ENCODE results near the gene S100A11. TPM values are rescaled to one million over a fixed set of nuclear protein-coding genes. Genes with fewer than 3 reads are reported as not detected.
"Not testable (repeated sequence)": the region's sequence is repeated elsewhere in the genome, so short reads cannot be mapped to it uniquely, and the experiment has no call there.

S100A11 gene
- total RNA-seq (2022), result 364 and 408 TPM in 2 replicates
- percentile 96 among the genes with signal in this experiment for Bru-seq, nascent RNA
- BruChase-seq, experiment 1, labeled RNA remaining after a 2-hour chase, result percentile 94 among the genes with signal in this experiment
- percentile 97 among the genes with signal in this experiment for BruChase-seq, experiment 2, labeled RNA remaining after a 6-hour chase
- long read RNA-seq, transcript S100A11-201 (3 exons, 594 nt), result major isoform, 531 of 537 reads
- long read RNA-seq, partial matches to known transcripts, result 6 of 537 reads
- long read RNA-seq, other reads (novel, unspliced or antisense), result 0 of 537 reads

DNA sequence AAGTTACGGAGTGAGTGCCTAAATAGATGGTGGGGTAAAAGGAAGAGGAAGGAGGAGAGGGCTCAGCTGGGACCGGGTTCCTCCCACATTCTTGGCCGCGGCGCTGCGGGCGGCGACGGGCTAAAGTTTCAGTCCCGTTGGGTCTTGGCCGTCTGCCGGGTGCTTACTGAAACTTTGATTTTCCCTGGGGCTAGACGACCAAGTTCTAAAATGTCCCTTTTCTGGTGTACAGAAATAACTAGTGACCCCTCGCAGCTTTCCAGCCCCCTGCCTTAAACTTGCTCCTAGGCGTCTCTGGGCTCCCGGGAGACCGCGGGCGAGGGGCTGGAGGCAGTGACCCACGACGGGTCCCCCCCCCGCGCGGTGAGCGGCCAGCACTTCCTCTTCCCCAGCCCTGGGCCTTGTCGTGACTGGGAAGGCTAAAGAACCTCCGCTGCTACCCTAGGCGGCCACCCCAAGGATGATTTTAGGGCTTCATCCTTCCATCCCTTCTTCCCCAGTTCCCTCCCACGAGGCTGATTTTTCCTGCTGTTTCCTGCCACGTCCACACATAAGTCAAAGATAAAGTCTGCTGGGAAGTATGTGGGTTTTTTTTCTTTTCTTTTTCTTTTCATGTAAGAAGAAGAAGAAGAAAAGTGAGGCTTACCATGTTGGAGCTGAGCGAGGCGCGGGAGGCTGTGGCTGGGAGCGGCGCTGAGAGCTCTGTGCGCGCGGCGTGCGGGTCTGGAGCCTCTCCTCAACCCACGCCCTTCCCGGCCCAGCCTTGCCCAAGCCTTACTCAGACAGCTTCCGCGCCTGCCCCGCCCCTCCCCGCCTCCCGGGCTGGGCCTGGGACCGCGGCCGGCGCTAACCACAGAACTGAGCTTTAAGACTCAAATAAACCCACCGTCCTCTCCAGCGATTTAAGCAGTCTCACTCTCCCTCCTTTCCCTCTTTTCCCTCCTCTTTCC is at the start of gene S100A11:
TSS of gene S100A11 (minus strand) at position 738 of the 950 bp plus-strand sequence. CDS start at position 649, 89 bp downstream.
- no peaks in the 10 kb centered on the region for H3K9me3 ChIP-seq
- peaks cover 8% of the 10 kb centered on the region for H3K9me3 Mint-ChIP-seq (ENCODE audit: unreplicated experiment)
- H3K27me3 Mint-ChIP-seq (ENCODE audit: insufficient read depth, unreplicated experiment), result no peaks in the 10 kb centered on the region
- peak within 1 kb of the TSS; percentile 85 for H3K4me3 ChIP-seq (ENCODE audit: low read depth, low read length)
- H3K4me3 Mint-ChIP-seq (ENCODE audit: unreplicated experiment), result peak within 1 kb of the TSS; percentile 97
- H3K36me3 Mint-ChIP-seq (ENCODE audit: insufficient read depth, unreplicated experiment), result peaks cover 47% of the 10 kb centered on the region
- peaks cover 18% of the 10 kb centered on the region for H3K4me1 ChIP-seq
- intact Hi-C loops (cut with micrococcal nuclease; ENCODE audit: unreplicated experiment), result no loop called here
- H3K27me3 ChIP-seq (replicated peaks; ENCODE audit: control insufficient read depth, insufficient read depth, low read length), result no peaks in the 10 kb centered on the region
- POLR2A ChIA-PET, result interaction anchor here (0.5 to 2.3 kb wide), 6 partner anchors 11 to 100 kb away, joined by 3 to 16 read pairs (median 5); no protein-coding TSS in a partner anchor
- BruUV-seq (replicated peaks), result TSS peak; percentile 65
- peaks cover 7% of the 10 kb centered on the region for H3K4me1 Mint-ChIP-seq (ENCODE audit: low read depth, unreplicated experiment)
- DNase-seq, result peak; percentile 87 to 90
- CTCF ChIA-PET, result interaction anchor here (0.6 to 2.8 kb wide), 16 partner anchors 11 to 422 kb away, joined by 3 to 24 read pairs (median 4); partner anchors contain the start of gene THEM4
- TF ChIP-seq, protein P1, sequence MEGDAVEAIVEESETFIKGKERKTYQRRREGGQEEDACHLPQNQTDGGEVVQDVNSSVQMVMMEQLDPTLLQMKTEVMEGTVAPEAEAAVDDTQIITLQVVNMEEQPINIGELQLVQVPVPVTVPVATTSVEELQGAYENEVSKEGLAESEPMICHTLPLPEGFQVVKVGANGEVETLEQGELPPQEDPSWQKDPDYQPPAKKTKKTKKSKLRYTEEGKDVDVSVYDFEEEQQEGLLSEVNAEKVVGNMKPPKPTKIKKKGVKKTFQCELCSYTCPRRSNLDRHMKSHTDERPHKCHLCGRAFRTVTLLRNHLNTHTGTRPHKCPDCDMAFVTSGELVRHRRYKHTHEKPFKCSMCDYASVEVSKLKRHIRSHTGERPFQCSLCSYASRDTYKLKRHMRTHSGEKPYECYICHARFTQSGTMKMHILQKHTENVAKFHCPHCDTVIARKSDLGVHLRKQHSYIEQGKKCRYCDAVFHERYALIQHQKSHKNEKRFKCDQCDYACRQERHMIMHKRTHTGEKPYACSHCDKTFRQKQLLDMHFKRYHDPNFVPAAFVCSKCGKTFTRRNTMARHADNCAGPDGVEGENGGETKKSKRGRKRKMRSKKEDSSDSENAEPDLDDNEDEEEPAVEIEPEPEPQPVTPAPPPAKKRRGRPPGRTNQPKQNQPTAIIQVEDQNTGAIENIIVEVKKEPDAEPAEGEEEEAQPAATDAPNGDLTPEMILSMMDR (IDR thresholded peaks at IDR 0.05; ENCODE audit: insufficient read depth in 1 of 2, low read depth in 1 of 2, low read length in 1 of 2, severe bottlenecking in 1 of 2, unreplicated experiment in 1 of 2), result no peak
- H3K36me3 ChIP-seq (ENCODE audit: control insufficient read depth, insufficient read depth, low read length), result peaks cover 1% of the 10 kb centered on the region
- H3K27ac Mint-ChIP-seq (ENCODE audit: unreplicated experiment), result peak within 1 kb of the TSS; percentile 94

DNA sequence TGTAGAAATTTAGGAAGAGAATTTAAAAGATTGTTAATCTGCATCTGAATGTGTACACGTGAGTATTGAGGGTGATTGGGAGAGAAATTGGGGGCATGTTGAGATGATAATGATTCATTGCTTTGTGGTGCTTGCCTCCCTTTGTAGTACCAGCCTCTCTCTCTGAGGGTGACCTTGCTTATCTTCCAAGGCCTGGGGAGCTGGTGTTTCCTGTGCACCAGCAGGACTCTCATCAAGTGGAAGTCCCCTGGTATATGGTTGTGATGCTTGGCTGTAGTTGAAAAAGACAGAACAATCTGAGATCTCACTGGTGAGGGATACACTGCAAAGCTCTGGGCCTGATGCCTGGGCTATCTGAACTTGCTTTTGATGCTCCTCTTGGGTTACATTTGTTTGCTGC is 48.0 kb upstream of the S100A11 start:
- CTCF ChIA-PET, result no interaction called here
- no peaks in the 10 kb centered on the region for H3K9me3 Mint-ChIP-seq (ENCODE audit: unreplicated experiment)
- intact Hi-C loops (cut with micrococcal nuclease; ENCODE audit: unreplicated experiment), result no loop called here
- H3K27me3 Mint-ChIP-seq (ENCODE audit: insufficient read depth, unreplicated experiment), result peaks cover 5% of the 10 kb centered on the region
- DNase-seq, result no peak
- Histone ChIP-seq H3K27me3 (replicated peaks; ENCODE audit: control insufficient read depth, insufficient read depth, low read length) (no peaks in the 10 kb centered on the region), H3K36me3 (ENCODE audit: control insufficient read depth, insufficient read depth, low read length) (no peaks in the 10 kb centered on the region), H3K4me3 (ENCODE audit: low read depth, low read length) (no peak overlapping the region), H3K9me3 (no peaks in the 10 kb centered on the region), H3K4me1 (no peaks in the 10 kb centered on the region)
- H3K36me3 Mint-ChIP-seq (ENCODE audit: insufficient read depth, unreplicated experiment), result no peaks in the 10 kb centered on the region
- no peak overlapping the region for H3K27ac Mint-ChIP-seq (ENCODE audit: unreplicated experiment)
- TF ChIP-seq, protein P1 (IDR thresholded peaks at IDR 0.05; ENCODE audit: insufficient read depth in 1 of 2, low read depth in 1 of 2, low read length in 1 of 2, severe bottlenecking in 1 of 2, unreplicated experiment in 1 of 2), result no peak
- no TSS peak for BruUV-seq (replicated peaks)
- H3K4me1 Mint-ChIP-seq (ENCODE audit: low read depth, unreplicated experiment), result no peaks in the 10 kb centered on the region
- POLR2A ChIA-PET, result no interaction called here
- no peak overlapping the region for H3K4me3 Mint-ChIP-seq (ENCODE audit: unreplicated experiment)

DNA sequence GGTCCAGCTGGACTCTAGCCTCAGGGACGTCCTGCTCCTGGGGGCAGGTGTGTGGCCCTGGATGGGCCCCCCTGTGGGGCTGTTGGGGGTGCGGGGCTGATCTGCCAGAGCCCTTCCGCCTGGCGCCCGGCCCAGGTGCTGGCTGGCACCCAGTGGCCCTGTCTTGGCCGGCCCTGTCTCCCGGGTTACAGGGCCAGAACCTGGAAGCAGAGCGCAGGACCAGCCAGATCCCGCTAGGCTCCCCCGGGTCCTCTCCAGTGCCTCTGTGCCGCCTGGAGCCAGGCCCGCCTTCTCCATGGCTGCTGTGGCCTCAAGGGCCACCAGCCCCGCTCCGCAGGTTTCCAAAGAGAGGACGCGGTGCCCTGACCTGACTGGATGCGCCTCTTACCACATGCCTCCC is 44.2 kb upstream of the S100A11 start:
- DNase-seq; intact Hi-C loops (cut with micrococcal nuclease; ENCODE audit: unreplicated experiment); H3K9me3 Mint-ChIP-seq (ENCODE audit: unreplicated experiment): not testable (repeated sequence)

DNA sequence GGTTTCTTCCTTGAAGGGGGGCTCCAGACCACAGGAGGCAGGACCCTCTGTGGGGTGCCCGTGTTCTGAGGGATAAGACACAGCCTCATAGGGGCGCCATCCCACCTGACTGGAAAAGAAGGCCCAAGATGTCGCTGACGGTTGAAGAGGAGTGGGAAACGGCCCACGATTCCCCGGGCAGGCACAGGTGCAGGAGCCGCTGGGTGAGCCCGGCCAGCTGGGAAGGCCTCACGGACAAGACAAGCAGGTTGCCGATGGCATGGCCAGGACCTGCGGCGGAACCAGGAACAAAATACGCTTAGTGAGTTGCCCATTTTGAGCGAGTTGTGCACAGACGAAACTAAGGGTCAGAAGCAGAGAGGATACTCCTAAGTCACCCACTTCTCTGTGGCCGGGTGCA is 43.7 kb upstream of the S100A11 start:
- H3K9me3 ChIP-seq; H3K36me3 ChIP-seq (ENCODE audit: control insufficient read depth, insufficient read depth, low read length); intact Hi-C loops (cut with micrococcal nuclease; ENCODE audit: unreplicated experiment); H3K36me3 Mint-ChIP-seq (ENCODE audit: insufficient read depth, unreplicated experiment); H3K4me1 ChIP-seq; H3K4me1 Mint-ChIP-seq (ENCODE audit: low read depth, unreplicated experiment); POLR2A ChIA-PET; H3K4me3 Mint-ChIP-seq (ENCODE audit: unreplicated experiment); DNase-seq; BruUV-seq (replicated peaks); CTCF ChIA-PET; H3K9me3 Mint-ChIP-seq (ENCODE audit: unreplicated experiment); H3K27ac Mint-ChIP-seq (ENCODE audit: unreplicated experiment); H3K27me3 ChIP-seq (replicated peaks; ENCODE audit: control insufficient read depth, insufficient read depth, low read length); H3K4me3 ChIP-seq (ENCODE audit: low read depth, low read length): not testable (repeated sequence)
- H3K27me3 Mint-ChIP-seq (ENCODE audit: insufficient read depth, unreplicated experiment), result peaks cover 13% of the 10 kb centered on the region

More for the DNA sequence above, 44.2 kb upstream of the S100A11 start:
- H3K36me3 Mint-ChIP-seq (ENCODE audit: insufficient read depth, unreplicated experiment); POLR2A ChIA-PET; H3K4me1 ChIP-seq; H3K27me3 ChIP-seq (replicated peaks; ENCODE audit: control insufficient read depth, insufficient read depth, low read length); BruUV-seq (replicated peaks); H3K4me3 Mint-ChIP-seq (ENCODE audit: unreplicated experiment); H3K4me1 Mint-ChIP-seq (ENCODE audit: low read depth, unreplicated experiment); H3K9me3 ChIP-seq; H3K4me3 ChIP-seq (ENCODE audit: low read depth, low read length); H3K36me3 ChIP-seq (ENCODE audit: control insufficient read depth, insufficient read depth, low read length); H3K27ac Mint-ChIP-seq (ENCODE audit: unreplicated experiment); CTCF ChIA-PET: not testable (repeated sequence)
- H3K27me3 Mint-ChIP-seq (ENCODE audit: insufficient read depth, unreplicated experiment), result peaks cover 13% of the 10 kb centered on the region

All from Caco-2 (cell line).